ENCODE results near the gene DMRT1.

Gene DMRT1

DNA sequence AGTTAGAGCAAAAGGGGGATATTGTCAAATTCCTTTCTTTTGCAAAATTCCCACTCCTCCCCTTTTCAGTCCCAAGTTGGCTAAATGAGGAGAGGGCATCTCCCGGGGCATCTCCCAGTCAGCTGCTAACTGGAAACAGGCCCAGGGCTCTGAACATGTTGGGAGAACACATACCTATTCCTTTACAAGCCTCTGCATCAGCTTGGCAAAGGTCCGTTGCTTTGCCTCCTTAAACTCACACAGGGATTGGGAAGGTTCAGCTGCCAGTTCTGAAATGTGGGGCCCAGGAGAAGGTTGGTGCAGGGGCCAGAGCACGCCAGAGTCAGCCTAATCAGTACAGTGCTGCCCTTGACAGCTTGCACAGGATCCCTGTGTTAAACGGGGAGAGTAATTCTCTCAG lies 124.0 kb downstream of the DMRT1 start:
- TF ChIP-seq GATA1 (IDR thresholded peaks at IDR 0.05; ENCODE audit: low read depth, low read length) (no peak), POLR2A (IDR thresholded peaks at IDR 0.05; ENCODE audit: low read length) (no peak)
- DNase-seq, result no peak

DNA sequence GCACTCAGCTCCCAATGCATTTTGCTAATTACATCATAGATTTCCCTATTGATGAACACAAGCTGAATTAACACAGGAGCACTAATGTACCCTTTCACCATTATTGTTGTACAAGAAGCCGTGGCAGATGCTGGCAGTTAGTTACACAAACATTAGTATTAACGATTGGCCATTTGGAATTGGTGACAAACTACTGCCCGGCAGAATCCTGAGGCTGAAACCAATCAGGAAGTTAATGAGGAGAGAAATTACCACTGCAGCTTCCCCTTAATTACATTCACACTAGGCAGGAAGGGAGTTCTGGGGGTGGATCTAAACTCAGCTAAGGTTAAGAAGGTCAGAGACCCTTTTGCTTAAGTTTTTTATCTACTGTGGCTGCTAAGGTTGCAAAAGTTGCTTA lies 125.4 kb downstream of the DMRT1 start:
- TF ChIP-seq GATA1 (IDR thresholded peaks at IDR 0.05; ENCODE audit: low read depth, low read length) (no peak), POLR2A (IDR thresholded peaks at IDR 0.05; ENCODE audit: low read length) (no peak)
- no peak for DNase-seq

DNA sequence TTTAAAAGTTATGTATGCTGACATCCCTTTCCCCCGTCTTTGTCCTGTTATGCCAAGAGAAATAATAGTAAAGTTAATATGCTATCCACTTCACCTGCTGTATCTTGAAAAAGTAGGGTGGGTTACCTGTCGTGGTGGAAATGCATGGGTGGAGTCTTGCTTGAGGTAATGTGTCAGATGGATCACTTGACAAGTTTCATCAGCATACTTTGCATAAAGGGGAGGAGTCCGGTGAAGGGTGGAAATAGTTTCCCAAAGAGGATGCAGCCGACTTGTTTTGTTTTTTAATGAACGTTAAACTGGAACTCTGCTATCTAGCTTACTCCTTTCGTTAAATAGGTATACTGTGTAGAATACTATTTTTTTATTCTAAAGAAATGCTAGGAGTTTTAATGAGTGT lies 125.9 kb downstream of the DMRT1 start:
- TF ChIP-seq GATA1 (IDR thresholded peaks at IDR 0.05; ENCODE audit: low read depth, low read length) (no peak), POLR2A (IDR thresholded peaks at IDR 0.05; ENCODE audit: low read length) (no peak)
- no peak for DNase-seq

DNA sequence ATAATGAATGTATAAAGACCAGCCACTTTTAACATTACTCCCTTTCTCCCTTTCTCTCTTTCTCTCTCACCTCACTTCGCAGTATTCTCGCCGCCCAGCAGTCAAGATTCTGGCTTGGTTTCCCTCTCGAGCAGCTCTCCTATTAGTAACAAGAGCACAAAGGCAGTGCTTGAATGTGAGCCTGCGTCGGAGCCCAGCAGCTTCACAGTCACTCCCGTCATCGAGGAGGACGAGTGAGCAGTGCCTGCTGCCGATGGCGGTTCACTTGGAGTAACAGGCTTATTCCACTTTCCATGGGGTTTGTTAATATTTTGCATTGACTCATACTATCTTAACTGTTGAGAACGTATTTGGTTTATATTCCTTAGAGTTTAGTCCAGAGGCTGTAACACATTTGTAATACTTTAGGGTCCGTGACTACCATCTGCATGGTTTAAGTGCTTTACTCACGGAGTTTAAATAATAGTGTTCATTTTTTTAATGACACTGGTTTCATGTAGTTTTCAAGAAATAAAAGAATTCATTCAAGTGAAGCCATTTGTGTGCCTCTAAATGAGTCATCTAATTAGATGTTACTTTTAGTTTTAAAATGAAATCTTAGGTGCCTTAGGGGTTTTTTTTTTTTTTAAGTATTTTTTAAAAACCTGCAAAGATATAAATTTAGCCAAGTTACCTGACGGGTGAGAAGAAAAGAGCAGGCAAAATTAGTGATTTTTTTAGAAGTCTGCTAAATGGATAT lies 126.6 kb downstream of the DMRT1 start:
- TF ChIP-seq GATA1 (IDR thresholded peaks at IDR 0.05; ENCODE audit: low read depth, low read length) (no peak), POLR2A (IDR thresholded peaks at IDR 0.05; ENCODE audit: low read length) (no peak)
- DNase-seq, result no peak

DNA sequence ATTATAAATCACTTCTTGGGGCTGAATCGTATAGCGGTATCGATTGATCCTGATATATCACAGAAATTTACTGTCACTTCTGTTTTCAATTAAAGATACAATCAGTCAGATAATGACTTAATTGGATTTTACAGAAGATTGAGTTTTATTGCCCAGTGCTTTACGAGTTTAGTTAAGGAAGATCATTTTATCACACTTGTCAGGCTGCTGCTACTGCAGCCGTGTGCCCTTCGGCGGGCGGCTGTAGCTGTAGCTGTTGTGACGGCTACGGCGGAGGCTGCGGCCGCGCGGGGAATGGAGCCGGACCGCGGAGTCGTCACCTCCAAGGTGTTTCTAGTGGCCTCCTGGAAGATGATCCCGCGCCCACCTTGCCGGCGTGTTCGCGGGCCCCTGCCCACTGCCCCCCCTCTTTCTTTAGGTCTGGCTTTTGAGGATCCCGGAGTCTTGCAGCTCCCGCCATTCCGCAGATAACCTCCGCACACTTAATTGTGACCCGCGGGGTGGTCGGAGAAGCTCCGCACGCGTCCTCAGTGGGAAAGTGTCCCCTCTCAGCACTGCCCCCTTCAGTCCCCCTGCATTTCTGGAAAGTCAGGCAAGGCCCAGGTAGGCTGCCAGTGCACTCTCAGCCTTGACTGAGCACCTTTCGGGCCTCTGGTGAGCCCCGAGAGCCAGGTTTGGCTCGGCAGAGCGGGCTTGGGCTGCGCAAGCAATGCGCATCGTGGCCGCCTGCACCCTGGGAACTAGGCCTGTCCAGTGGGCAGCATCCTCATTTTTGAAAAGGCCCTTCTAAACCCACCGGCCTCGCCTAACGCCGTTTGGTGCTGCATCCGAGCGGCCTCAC lies 128.0 kb downstream of the DMRT1 start:
- TF ChIP-seq GATA1 (IDR thresholded peaks at IDR 0.05; ENCODE audit: low read depth, low read length) (no peak), POLR2A (IDR thresholded peaks at IDR 0.05; ENCODE audit: low read length) (no peak)

DNA sequence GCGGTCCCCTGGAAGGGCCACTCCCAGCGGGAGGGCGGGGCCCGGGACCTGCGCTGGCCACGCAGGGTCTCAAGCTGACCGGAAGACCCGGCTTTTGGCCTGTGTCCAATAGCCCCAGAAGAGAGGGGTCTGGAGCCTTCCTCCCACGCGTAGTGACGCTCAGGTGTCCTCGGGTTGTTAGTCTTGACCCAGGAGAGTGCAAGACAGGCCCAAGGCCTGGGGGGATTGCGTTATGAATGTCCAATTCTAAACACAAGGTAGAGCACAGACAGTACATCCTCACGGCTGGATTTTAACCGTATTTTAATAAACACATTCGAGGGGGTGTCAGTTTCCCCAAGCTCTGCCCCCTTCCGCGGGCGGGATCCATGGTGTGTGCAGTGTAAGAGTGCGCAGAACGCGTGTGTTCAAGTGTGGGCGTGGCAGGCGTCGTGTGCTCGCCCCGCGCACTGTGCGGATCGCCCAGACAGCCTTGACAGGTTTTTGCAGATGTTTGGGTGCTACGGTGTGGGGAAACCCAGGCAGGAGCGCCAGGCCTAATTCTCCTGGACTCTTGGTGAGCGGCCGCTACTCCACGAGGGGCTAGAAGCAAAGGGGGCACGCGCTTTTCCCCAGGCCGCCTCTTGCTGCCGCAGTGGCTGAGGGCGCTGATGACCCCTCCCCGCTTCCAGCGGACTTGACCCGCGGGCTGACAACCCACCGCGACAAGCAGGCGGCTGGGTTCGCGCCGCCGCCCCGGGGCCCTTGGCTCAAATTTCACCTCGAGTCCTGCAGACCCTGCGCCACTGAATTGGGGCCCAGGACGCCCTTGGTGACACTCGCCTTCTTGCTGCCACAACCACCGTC lies 128.9 kb downstream of the DMRT1 start:
- DNase-seq, result no peak
- no peak for TF ChIP-seq GATA1 (IDR thresholded peaks at IDR 0.05; ENCODE audit: low read depth, low read length)
- TF ChIP-seq POLR2A (IDR thresholded peaks at IDR 0.05; ENCODE audit: low read length), result no peak

More for the DNA sequence above, 128.0 kb downstream of the DMRT1 start:
- DNase-seq, result no peak

DNA sequence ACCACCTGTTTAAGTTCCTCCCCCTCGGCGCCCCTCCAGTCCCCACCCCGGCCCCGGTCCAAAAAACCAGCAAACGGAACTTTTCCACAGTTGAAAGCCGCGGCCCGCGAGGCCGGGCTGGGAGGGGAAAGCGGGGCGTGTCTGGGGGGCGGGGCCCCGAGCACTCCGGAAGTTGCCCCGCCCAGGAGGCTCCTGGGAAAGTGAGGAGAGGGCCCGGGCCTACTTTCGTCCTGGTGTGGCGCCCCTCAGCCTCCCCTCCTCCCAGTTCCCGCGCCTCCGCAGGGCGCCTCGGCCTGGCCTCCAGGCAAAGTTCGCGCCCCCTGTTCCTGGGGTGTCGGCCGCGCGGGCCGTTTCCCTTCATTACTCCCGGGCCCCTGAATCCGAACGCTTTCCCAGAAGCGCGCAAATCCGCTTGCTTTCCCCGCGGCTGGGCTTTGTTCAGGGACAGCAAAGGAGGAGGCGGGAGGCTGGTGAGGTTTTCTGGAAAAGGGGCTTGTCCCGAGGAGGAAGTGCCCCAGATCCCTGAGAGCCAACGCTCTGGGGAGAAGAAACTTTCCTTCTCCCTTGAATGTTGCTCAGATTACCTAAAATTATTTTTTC lies 130.5 kb downstream of the DMRT1 start:
- no peak for TF ChIP-seq POLR2A (IDR thresholded peaks at IDR 0.05; ENCODE audit: low read length)
- TF ChIP-seq GATA1 (IDR thresholded peaks at IDR 0.05; ENCODE audit: low read depth, low read length), result no peak
- DNase-seq, result no peak

DNA sequence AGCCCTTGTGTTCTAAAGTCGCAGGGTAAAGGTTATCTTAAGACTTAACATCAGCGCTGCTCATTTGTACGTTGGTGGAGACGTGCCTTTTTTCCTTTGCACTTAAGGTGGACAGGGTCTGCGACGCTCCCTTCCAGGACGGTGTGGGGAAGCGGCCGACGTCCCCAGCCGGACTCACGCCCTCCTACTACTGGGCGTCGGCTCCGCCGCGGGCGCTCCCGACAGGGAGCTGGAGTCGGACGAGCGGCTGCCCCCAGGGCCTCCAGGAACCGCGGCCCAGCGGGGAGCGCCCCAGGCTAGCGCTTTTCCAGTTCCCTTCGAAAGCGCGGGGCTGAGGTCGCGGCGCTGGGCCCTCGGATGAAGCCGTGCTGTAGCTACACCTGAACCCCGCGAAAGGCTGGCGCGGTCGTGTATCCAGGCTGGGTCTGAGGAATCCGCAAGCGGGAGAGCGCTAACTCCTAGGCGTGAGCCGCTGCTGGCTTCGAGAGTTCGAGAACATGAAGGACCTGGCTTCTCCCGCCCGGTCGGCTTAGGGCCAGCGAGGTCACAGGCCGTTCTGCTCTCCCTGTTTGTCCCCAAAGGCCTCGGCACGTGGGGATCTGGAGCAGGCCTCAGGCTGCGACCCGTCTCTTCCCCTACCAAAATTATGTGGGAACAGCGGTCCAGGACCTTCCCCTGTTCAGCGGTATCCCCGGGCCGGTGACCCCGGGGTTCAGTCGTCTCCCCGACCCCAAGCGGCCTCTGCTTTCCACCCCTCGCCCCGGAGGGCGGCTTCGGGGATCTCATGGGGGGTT lies 131.2 kb downstream of the DMRT1 start:
- TF ChIP-seq GATA1 (IDR thresholded peaks at IDR 0.05; ENCODE audit: low read depth, low read length), result no peak
- TF ChIP-seq POLR2A (IDR thresholded peaks at IDR 0.05; ENCODE audit: low read length), result no peak
- DNase-seq, result no peak

DNA sequence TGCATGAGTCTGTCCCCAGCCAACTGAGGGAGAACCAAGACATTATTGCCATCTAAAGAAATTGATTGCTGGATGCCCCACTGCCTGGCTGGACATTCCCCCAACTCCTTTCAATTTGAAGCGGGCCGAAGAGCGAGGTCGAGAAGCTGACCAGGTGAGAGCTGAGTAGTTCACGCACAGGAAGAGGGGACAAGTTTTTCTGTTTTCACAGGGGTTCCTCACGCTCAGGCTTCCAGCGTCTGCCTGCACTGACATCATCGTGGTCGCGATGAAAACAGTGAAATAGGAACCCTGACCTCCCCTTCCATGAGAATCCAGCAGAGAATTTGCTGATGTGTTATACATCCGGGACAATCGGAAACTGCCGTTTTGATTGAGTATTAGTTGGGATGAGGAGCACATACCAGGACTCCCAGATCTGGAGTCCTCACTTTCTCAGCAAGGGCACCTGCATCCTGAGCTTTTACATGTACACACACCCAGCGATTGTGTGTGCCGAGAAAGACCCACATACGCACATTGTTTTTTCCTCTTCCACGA lies 131.9 kb downstream of the DMRT1 start:
- no peak for TF ChIP-seq POLR2A (IDR thresholded peaks at IDR 0.05; ENCODE audit: low read length)
- TF ChIP-seq GATA1 (IDR thresholded peaks at IDR 0.05; ENCODE audit: low read depth, low read length), result no peak
- DNase-seq, result no peak

DNA sequence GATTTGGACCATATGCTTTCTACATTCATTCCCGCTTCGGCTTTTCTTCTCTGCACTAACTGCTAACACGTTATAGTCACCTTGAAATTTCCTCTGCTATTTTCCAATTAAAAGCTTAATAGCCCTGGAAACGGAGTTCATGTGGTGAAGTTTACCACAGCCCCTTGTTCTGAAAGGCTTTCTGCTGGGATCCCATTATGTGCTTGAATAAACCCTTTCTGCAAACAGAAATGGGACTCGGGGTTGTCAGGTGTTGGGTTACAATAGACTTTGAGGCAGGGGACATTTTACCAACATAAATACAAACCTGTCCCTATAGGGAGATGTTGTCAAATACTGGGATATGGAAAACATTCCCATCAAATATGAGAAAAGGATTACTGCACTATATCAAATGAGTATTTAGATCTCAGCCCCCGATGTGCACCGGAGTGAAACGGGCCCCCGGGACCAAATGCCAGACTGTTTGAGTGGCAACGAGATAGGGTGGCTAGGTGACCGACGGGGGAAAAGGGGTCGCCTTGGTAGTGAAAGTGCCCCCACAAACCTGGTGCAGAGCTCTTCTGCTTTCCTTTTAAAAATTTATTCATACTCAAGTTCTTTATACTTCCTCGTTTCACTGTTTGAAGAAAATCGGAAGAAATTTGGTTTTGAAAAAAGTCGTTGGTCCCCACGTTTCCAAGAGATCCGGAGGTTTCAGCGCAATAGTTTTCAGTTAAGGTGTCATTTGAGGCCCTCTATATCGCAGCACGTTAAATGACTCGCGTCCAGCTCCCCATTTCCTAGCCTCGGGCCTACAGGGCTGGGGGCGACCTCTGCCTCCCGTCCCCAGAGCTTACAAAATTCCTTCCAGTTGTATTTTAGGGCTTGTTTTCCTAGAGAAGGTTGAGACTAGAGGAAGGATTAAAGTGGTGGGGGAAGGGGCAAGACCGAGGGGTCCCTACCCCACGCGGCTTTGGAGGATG lies 132.8 kb downstream of the DMRT1 start:
- TF ChIP-seq POLR2A (IDR thresholded peaks at IDR 0.05; ENCODE audit: low read length), result no peak
- TF ChIP-seq GATA1 (IDR thresholded peaks at IDR 0.05; ENCODE audit: low read depth, low read length), result no peak
- DNase-seq, result no peak

DNA sequence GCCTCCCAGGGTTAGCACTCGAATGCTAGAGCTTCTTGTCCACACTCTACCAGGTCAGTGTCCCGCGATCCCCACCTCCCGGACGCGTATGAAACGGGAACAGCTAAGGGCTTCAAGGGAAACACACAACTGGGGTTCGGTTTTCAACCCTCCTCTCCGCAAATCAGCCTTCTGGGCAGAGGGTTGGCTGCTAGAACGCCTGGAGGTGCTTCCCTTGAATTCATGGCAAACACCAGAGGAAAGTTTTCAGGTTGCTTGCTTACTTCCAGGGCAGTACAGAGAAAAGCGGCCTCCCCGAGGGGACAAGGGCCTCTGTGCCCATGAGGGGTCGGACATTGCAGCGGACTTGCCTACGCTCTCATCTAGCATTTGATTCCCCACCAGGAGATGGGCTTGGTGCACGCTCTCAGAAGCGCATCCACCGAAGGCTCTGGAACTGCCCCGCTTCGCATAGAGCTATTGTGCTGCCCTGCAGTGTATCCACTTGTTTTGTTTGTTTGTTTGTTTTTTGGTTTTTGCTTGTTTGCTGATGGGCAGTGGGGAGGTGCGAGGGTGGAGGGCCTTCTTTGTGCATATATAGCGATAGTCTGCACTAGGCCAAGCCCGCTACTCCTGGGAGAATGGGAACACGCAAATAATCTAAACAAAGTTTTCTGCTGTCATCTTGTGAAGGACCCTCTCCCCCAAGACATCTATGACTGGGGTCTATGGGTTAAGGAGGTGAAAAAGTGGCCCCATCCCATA lies 133.7 kb downstream of the DMRT1 start:
- TF ChIP-seq GATA1 (IDR thresholded peaks at IDR 0.05; ENCODE audit: low read depth, low read length) (no peak), POLR2A (IDR thresholded peaks at IDR 0.05; ENCODE audit: low read length) (no peak)
- no peak for DNase-seq
